Right lobe of liver (tissue), 4 donors: ENCODE measurements around the gene LRFN2.

Experiments used
- POLR2A ChIP-seq: fragments of 450-650 bp; IDR thresholded peaks from one replicate; pipeline ENCODE4 v1.6.1; 2017; ENCODE audit warnings: antibody characterized with exemption, mild to moderate bottlenecking
- TF ChIP-seq, protein P1 (sequence below), 4 donors: fragments of 200-600 bp in 3 of 4; fragments of 450-650 bp in 1 of 4; IDR thresholded peaks; one replicate each; pipeline versions ENCODE4 v1.5.1 to v1.8.0; 2016 to 2022; ENCODE audit warnings: antibody characterized with exemption in 4 of 4, mild to moderate bottlenecking in 2 of 4
- donor health status: DM: no; HTN: no; CAD: no.
- donor health status: DM: no; HTN: no; CAD: no.
- donor health status: DM: no; HTN: yes; CAD: no.

DNA sequence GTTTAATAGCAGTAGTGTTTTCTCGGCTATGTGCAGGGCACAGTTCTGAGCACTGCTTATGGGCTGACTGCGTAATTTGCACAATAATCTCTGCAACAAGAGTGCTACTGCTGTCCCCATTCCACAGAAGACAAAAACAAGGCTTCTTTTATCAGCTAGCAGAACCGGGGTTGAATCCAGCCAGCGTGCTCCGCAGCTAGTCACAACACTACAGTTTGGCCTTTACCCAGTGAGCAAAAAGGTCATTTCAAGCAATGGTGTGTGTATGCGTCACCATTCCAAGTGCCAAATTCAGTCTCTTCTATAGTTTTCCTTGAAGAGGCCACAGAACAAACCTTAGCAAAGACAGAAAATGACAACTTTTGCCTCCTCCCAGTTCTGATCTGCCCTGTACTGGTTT, 61.1 kb downstream of the LRFN2 start:
- TF ChIP-seq, protein P1, sequence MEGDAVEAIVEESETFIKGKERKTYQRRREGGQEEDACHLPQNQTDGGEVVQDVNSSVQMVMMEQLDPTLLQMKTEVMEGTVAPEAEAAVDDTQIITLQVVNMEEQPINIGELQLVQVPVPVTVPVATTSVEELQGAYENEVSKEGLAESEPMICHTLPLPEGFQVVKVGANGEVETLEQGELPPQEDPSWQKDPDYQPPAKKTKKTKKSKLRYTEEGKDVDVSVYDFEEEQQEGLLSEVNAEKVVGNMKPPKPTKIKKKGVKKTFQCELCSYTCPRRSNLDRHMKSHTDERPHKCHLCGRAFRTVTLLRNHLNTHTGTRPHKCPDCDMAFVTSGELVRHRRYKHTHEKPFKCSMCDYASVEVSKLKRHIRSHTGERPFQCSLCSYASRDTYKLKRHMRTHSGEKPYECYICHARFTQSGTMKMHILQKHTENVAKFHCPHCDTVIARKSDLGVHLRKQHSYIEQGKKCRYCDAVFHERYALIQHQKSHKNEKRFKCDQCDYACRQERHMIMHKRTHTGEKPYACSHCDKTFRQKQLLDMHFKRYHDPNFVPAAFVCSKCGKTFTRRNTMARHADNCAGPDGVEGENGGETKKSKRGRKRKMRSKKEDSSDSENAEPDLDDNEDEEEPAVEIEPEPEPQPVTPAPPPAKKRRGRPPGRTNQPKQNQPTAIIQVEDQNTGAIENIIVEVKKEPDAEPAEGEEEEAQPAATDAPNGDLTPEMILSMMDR (IDR thresholded peaks at IDR 0.05): no peak
- no peak for TF ChIP-seq POLR2A
